ENCODE results near the gene UBE2M. TPM values are rescaled to one million over a fixed set of nuclear protein-coding genes. Genes with fewer than 3 reads are reported as not detected.

Gene UBE2M
- polyA plus RNA-seq, 1 of the 3 experiments (the other 2 are of a cell fraction) = 135 TPM

DNA sequence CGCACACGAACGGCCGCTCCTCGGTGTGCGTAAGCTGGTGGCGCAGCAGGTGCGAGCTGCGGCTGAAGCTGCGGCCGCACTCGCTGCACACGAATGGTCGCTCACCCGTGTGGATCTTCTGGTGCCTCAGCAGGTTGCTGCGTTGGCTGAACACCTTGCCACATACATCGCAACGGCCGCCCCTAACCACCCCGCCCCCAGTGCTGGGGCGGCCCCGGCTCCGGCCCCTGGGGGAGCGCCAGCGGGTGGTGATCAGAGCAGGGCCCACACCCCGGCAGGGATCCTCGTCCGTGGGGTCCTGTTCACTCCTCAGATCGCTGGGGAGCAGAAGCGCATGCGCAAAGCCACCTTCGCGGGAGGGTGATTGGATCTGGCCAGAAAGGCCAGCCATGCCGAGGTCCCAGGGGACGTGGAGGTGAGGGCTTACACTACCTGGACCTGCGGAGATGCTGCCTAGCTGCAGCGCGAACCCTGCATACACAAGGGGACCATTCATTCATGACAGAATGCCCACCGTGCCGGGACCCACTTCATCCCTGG is 4.7 kb upstream of the UBE2M start:
- H3K9ac ChIP-seq = no peak overlapping the region
- no peak overlapping the region for H2AFZ ChIP-seq (ENCODE audit: low read depth)
- no peak for TF ChIP-seq SMC3 (IDR thresholded peaks at IDR 0.05; ENCODE audit: low read depth, low read length)
- peak; percentile 15; the same call in 1 of the 2 replicates for TF ChIP-seq POLR2AphosphoS5 (IDR thresholded peaks at IDR 0.05; ENCODE audit: low read depth, low read length)
- TF ChIP-seq SIN3A (IDR thresholded peaks at IDR 0.05; ENCODE audit: borderline replicate concordance, low read depth, low read length) = no peak
- TF ChIP-seq NRF1 (IDR thresholded peaks at IDR 0.05; ENCODE audit: low read depth, low read length) = peak; percentile 33; the same call in 1 of the 2 replicates
- TF ChIP-seq RCOR1 (IDR thresholded peaks at IDR 0.05; ENCODE audit: low read length) = no peak
- TF ChIP-seq FOSL2 (IDR thresholded peaks at IDR 0.05; ENCODE audit: borderline replicate concordance, low read depth) = no peak
- peaks cover 7 to 41% of the 10 kb centered on the region in 2 experiments; a peak in 3 of 4 replicates for H3K4me1 ChIP-seq (ENCODE audit: control insufficient read depth in 1 of 2, insufficient read depth in 2 of 2, low read depth in 1 of 2, low read length in 1 of 2)
- H4K20me1 ChIP-seq (ENCODE audit: insufficient read depth) = no peaks in the 10 kb centered on the region
- ChIA-PET POLR2A (interaction anchor here (1.1 to 5.7 kb wide), 5 partner anchors 9 to 44 kb away, joined by 3 to 35 read pairs (median 6); partner anchors contain the start of genes CHMP2A, MZF1, TRIM28 and ZBTB45), CTCF (interaction anchor here (1.2 to 1.5 kb wide), 2 partner anchors 17 to 44 kb away, joined by 3 to 9 read pairs; partner anchors contain the start of gene ZBTB45)
- peak overlapping the region in 1 of 2 experiments; percentile 78; a peak in 2 of 4 replicates for H3K27ac ChIP-seq (ENCODE audit: low read depth in 2 of 2, low read length in 1 of 2)
- H3K9me2 ChIP-seq = no peaks in the 10 kb centered on the region
- 49% methylated on average over 36 of the region's 40 CpGs for WGBS (ENCODE audit: low lambda C conversion rate)
- H3K36me3 ChIP-seq (replicated peaks in 1 of 2; ENCODE audit: control insufficient read depth in 1 of 2, insufficient read depth in 2 of 2, low read length in 1 of 2) = peaks cover 5 to 15% of the 10 kb centered on the region in 2 experiments
- peaks cover 6% of the 10 kb centered on the region; the same call in 1 of the 2 replicates for H3K79me2 ChIP-seq (ENCODE audit: insufficient read depth)
- no peaks in the 10 kb centered on the region for H3K9me3 ChIP-seq
- H3F3A ChIP-seq (replicated peaks; ENCODE audit: insufficient read depth) = peaks cover 25% of the 10 kb centered on the region
- peak overlapping the region in 1 of 2 experiments; percentile 10; a peak in 1 of 4 replicates for H3K4me3 ChIP-seq (ENCODE audit: low read depth in 2 of 2, low read length in 1 of 2)
- DNase-seq = peak; percentile 78
- H3K27me3 ChIP-seq (ENCODE audit: insufficient read depth) = no peaks in the 10 kb centered on the region
- no peak overlapping the region for H3K4me2 ChIP-seq

DNA sequence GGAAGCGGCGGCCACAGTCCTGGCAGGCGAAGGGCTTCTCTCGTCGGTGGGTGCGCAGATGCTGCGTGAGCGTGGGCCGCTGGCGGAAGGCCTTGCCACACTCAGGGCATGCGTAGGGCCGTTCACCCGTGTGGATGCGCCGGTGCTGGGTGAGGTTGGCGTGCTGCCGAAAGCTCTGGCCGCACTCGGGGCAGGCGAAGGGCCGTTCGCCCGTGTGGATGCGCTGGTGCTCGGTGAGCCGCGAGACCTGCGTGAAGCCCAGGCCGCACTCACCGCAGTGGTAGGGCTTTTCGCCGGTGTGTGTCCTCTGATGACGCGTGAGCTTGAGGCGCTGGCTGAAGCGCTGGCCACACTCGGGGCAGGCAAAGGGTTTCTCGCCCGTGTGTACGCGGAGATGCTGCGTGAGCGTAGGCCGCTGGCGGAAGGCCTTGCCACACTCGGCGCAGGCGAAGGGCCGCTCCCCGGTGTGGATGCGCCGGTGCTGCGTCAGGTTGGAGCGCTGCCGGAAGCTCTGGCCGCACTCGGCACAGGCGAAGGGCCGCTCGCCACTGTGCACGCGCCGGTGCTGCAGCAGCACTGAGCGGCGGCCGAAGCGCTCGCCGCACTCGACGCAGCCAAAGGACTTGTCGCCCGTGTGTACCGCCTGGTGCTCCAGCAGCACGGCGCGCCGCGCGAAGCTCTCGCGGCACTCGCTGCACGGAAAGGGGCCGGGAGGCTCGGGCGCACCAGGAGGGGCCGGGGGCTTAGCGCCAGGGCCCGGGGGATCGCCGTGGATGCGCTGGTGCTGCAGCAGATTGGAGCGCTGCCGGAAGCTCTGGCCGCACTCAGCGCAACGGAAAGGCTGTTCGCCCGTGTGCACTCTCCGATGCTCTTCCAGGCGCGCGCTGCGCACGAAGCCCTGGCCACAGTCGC is 4.0 kb upstream of the UBE2M start:
- no peak overlapping the region for H3K4me2 ChIP-seq
- peaks cover 7 to 43% of the 10 kb centered on the region in 2 experiments; a peak in 3 of 4 replicates for H3K4me1 ChIP-seq (ENCODE audit: control insufficient read depth in 1 of 2, insufficient read depth in 2 of 2, low read depth in 1 of 2, low read length in 1 of 2)
- no peak overlapping the region for H3K9ac ChIP-seq
- H3K27me3 ChIP-seq (ENCODE audit: insufficient read depth) = no peaks in the 10 kb centered on the region
- H2AFZ ChIP-seq (ENCODE audit: low read depth) = no peak overlapping the region
- peak; percentile 60 for DNase-seq
- peaks cover 13% of the 10 kb centered on the region for H3K79me2 ChIP-seq (ENCODE audit: insufficient read depth)
- no peaks in the 10 kb centered on the region for H3K9me3 ChIP-seq
- POLR2A ChIA-PET = interaction anchor here (1.1 to 5.7 kb wide), 6 partner anchors 8 to 43 kb away, joined by 3 to 35 read pairs (median 5); partner anchors contain the start of genes CHMP2A, TRIM28 and ZBTB45
- peaks cover 22% of the 10 kb centered on the region for H3F3A ChIP-seq (replicated peaks; ENCODE audit: insufficient read depth)
- CTCF ChIA-PET = interaction anchor here (0.7 to 1.5 kb wide), 3 partner anchors 17 to 167 kb away, joined by 3 to 9 read pairs (median 3); partner anchors contain the start of genes RNF225 and ZBTB45
- H3K4me3 ChIP-seq (ENCODE audit: low read depth in 2 of 2, low read length in 1 of 2) = peak overlapping the region in 1 of 2 experiments; percentile 10; a peak in 1 of 4 replicates
- H4K20me1 ChIP-seq (ENCODE audit: insufficient read depth) = 0 out of 2 replicates have a peak, but pooled peaks cover 5% of the 10 kb centered on the region
- H3K36me3 ChIP-seq (replicated peaks in 1 of 2; ENCODE audit: control insufficient read depth in 1 of 2, insufficient read depth in 2 of 2, low read length in 1 of 2) = peaks cover 3 to 12% of the 10 kb centered on the region in 2 experiments
- TF ChIP-seq, protein P1, sequence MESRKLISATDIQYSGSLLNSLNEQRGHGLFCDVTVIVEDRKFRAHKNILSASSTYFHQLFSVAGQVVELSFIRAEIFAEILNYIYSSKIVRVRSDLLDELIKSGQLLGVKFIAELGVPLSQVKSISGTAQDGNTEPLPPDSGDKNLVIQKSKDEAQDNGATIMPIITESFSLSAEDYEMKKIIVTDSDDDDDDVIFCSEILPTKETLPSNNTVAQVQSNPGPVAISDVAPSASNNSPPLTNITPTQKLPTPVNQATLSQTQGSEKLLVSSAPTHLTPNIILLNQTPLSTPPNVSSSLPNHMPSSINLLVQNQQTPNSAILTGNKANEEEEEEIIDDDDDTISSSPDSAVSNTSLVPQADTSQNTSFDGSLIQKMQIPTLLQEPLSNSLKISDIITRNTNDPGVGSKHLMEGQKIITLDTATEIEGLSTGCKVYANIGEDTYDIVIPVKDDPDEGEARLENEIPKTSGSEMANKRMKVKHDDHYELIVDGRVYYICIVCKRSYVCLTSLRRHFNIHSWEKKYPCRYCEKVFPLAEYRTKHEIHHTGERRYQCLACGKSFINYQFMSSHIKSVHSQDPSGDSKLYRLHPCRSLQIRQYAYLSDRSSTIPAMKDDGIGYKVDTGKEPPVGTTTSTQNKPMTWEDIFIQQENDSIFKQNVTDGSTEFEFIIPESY (IDR thresholded peaks at IDR 0.05; ENCODE audit: borderline replicate concordance, low read depth) = 0 out of 2 replicates have a peak, but pooled peaks have one; percentile 32
- no peak for TF ChIP-seq RAD21 (IDR thresholded peaks at IDR 0.05; ENCODE audit: low read length)
- no peak for TF ChIP-seq EZH2phosphoT487 (IDR thresholded peaks at IDR 0.05; ENCODE audit: borderline replicate concordance, low read depth)
- TF ChIP-seq, protein P2, sequence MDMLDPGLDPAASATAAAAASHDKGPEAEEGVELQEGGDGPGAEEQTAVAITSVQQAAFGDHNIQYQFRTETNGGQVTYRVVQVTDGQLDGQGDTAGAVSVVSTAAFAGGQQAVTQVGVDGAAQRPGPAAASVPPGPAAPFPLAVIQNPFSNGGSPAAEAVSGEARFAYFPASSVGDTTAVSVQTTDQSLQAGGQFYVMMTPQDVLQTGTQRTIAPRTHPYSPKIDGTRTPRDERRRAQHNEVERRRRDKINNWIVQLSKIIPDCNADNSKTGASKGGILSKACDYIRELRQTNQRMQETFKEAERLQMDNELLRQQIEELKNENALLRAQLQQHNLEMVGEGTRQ (IDR thresholded peaks at IDR 0.05; ENCODE audit: borderline replicate concordance, low read depth, low read length) = no peak
- TF ChIP-seq FOXJ3 (CRISPR knock-in tag; IDR thresholded peaks at IDR 0.05) = no peak
- TF ChIP-seq FOXM1 (IDR thresholded peaks at IDR 0.05; ENCODE audit: low read depth) = no peak
- 0 out of 2 replicates have a peak, but pooled peaks have one; percentile 2 for TF ChIP-seq POLR2AphosphoS5 (IDR thresholded peaks at IDR 0.05; ENCODE audit: low read depth, low read length)
- TF ChIP-seq, protein P3, sequence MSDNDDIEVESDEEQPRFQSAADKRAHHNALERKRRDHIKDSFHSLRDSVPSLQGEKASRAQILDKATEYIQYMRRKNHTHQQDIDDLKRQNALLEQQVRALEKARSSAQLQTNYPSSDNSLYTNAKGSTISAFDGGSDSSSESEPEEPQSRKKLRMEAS (IDR thresholded peaks at IDR 0.05; ENCODE audit: low read depth) = no peak
- H3K9me2 ChIP-seq = no peaks in the 10 kb centered on the region
- peak overlapping the region in 1 of 2 experiments; percentile 78; a peak in 1 of 4 replicates for H3K27ac ChIP-seq (ENCODE audit: low read depth in 2 of 2, low read length in 1 of 2)
- 56% methylated on average over 32 of the region's 107 CpGs for WGBS (ENCODE audit: low lambda C conversion rate)
